ENCODE measurements around the gene GLDN.
"Not testable (repeated sequence)": the region's sequence is repeated elsewhere in the genome, so short reads cannot be mapped to it uniquely, and the experiment has no call there.

Gene GLDN

DNA sequence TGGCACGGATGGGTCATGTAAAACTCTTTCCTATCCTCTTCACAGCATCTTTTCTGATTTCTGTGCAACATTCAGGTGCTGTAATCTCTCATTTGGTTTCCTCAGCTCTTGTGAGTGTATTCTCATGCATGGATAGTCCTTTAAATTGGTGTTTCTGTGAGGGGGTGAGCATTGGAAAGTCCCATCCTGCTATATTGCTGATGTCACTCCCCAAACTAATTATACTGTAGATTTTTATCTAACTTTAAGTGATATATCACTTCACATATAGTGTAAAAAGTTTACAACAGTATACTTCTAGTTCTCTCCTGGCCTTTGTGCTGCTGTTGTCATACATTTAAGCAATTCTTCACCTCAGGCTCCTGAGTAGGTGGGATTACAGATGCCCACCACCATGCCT lies 102.7 kb downstream of the GLDN start:
- FAIRE-seq (no peak), DNase-seq (ENCODE audit: insufficient read length, low spot score) (no peak)
- TF ChIP-seq POLR2A (IDR thresholded peaks at IDR 0.05; ENCODE audit: low read depth, low read length) = no peak

DNA sequence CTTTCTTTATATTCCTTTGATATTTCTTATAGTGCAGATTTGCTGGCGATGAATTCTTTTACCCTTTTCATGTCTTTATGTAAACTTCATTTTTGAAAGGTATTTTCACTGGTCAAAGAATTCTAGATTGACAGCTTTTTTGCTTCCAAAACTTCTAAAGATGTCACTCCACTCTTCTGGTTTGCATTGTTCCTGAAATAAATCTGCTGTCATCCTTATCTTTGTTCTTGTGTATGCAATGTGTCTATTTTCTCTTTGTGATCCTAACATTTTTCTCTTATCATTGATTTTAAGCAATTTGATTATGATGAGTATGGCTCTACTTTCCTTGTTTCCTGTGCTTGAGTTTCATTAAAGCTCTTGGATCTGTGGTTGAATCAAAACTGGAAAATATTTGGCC lies 103.4 kb downstream of the GLDN start:
- FAIRE-seq (no peak), DNase-seq (ENCODE audit: insufficient read length, low spot score) (no peak)
- TF ChIP-seq POLR2A (IDR thresholded peaks at IDR 0.05; ENCODE audit: low read depth, low read length) = no peak

DNA sequence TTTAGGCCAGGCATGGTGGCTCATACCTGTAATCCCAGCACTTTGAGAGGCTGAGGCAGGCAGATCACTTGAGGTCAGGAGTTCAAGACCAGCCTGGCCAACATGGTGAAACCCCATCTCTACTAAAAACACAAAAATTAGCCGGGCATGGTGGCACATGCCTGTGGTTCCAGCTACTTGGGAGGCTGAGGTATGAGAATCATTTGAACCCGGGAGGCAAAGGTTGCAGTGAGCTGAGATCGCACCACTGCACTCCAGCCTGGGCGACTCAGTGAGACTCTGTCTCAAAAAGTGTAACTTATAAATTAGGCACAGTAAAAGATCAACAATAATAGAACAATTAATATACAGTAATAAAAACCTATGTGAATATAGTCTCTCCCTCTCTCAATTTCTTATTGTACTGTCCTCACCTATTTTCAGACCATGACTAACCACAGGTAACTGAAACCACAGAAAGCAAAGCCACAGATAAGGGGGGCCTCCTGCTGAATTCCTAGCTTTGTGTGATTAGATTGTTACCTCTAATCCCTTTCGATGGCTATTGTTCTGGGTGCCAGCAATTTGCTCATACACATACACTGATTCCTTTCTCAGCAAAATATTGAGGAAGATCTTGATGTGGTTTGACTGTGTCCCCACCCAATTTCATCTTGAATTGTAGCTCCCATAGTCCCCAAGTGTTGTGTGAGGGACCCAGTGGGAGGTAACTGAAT lies 104.7 kb downstream of the GLDN start:
- not testable (repeated sequence) for FAIRE-seq; DNase-seq (ENCODE audit: insufficient read length, low spot score)

DNA sequence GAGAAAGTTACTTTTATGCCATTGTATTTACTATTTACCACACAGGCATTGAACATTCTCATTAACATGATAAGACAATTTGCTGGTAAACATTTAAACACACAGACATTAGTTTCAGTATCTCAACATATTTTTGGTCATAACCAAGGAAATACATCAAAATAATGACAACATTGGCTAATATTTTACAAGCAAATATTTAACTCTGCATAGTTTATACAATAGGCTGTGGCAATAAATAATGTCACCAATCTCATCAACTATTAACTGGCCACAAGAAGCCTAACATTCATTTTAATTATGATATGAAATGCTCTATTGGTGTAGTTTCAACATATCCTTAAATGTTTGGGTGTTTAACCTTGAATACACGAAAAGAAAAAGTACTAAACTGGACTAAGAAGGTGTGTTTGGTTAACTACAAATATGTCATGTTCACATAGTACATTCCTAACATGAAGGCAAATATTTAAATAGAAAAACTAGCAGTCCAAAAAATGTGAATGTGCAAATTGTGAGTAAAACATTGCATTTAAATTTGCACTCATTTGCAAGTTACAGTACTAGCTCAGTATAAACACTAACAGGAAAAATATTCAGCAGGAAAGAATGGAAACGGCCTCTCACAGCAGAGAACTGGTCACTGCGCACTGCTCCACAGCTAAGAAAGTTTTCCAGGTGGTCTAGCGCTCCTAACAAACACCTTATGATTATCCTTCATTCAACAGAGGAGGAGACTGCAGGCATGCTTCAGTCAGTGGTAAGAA lies 106.6 kb downstream of the GLDN start:
- FAIRE-seq = no peak
- DNase-seq (ENCODE audit: insufficient read length, low spot score) = no peak
- no peak for TF ChIP-seq POLR2A (IDR thresholded peaks at IDR 0.05; ENCODE audit: low read depth, low read length)

DNA sequence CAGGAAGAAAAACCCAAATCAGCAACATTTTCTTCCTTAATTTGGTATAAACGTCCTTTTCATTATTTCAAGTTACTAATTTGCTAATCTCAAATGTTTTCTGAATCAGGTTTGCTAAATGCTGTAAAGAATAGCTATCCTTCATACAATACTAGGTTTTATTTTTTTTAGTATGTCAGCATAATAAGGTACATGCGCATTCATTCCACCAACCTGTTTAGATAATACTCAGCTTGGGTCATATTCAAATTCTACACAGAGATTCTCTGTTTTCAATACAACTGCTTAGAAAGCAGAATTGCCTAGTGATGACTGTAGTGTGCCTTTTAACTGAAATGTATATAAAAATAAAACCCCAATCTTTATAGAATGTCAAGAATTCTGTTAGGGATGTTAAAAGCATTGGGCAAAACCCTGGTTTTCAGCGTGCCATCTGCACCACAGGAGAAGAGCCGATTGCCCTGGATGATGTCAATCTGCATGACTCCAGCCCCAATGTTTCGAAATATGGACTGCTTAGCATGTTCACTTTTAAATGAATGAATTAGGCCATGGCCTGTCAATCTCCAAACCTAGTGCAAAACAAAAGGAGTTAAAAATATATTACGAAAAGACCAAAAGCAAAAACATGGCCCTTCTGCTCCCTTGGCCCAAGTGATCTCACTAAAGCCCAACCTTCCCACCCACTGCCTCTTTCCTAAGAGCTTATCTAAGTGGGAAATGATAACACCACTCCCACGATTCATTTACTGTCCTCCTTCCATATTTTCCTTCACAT lies 107.4 kb downstream of the GLDN start:
- FAIRE-seq = no peak
- no peak for TF ChIP-seq POLR2A (IDR thresholded peaks at IDR 0.05; ENCODE audit: low read depth, low read length)
- DNase-seq (ENCODE audit: insufficient read length, low spot score) = no peak

DNA sequence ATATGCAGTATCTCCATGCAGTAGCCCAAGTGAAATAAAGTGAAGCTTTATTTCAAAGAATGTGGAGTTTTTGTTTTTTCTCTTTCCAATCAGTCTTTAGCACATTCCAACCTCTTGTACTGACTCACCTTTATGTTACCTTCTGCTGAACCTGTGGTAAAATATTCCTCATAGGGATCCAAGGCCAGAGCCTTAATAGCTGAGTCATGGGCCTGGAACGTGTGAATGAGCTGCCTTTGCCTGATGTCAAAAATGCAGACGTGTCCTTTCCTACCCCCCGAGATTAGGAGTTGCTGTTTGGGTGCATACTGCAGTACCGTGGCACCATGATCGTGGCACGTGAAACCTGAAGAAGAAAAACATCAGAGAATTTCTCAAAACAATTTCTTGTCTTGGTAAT lies 108.5 kb downstream of the GLDN start:
- no peak for FAIRE-seq
- no peak for DNase-seq (ENCODE audit: insufficient read length, low spot score)
- TF ChIP-seq POLR2A (IDR thresholded peaks at IDR 0.05; ENCODE audit: low read depth, low read length) = no peak
